Esophagus (tissue), 2 donors: ENCODE data around the gene TMEM138. TPM values are rescaled to one million over a fixed set of nuclear protein-coding genes. Genes with fewer than 3 reads are reported as not detected.

Experiments used
- H3K27ac ChIP-seq, 2 donors: one replicate each; pipeline ENCODE4 v1.5.1; 2013; ENCODE audit warnings: low read depth in 2 of 2, mild to moderate bottlenecking in 2 of 2, inconsistent platforms in 1 of 2, low read length in 1 of 2, moderate library complexity in 1 of 2
- H3K27me3 ChIP-seq, 2 donors: one replicate each; pipeline ENCODE4 v1.6.1; 2013; ENCODE audit warnings: low read length in 2 of 2, control low read depth in 1 of 2, mild to moderate bottlenecking in 1 of 2; ENCODE audit not compliant: insufficient read depth in 2 of 2, control insufficient read depth in 1 of 2
- H3K36me3 ChIP-seq, 2 donors: one replicate each; pipeline ENCODE4 v1.6.1; 2013; ENCODE audit warnings: low read length in 1 of 2; ENCODE audit not compliant: control insufficient read depth in 2 of 2, insufficient read depth in 2 of 2
- H3K4me1 ChIP-seq, 2 donors: one replicate each; pipeline ENCODE4 v1.6.1; 2013; ENCODE audit warnings: low read length in 1 of 2; ENCODE audit not compliant: control insufficient read depth in 2 of 2, insufficient read depth in 2 of 2
- H3K4me3 ChIP-seq, 2 donors: one replicate each; pipeline ENCODE4 v1.5.1; 2013; ENCODE audit warnings: low read length in 2 of 2, mild to moderate bottlenecking in 2 of 2, low read depth in 1 of 2, moderate library complexity in 1 of 2
- H3K9me3 ChIP-seq, 2 donors: one replicate each; pipeline ENCODE4 v1.6.1; 2013; ENCODE audit warnings: mild to moderate bottlenecking in 2 of 2, low read depth in 1 of 2, low read length in 1 of 2, moderate library complexity in 1 of 2; ENCODE audit not compliant: control insufficient read depth in 2 of 2, insufficient read depth in 1 of 2
- WGBS, 2 donors: extraction: QIAGEN DNeasy Blood & Tissue Kit; methylation state at CpG; one replicate each; pipeline ENCODE4 v1.1.7; 2013; 5-methylcytosine and 5-hydroxymethylcytosine counted together
- polyA plus RNA-seq, 2 donors: library from polyadenylated mRNA; stranded (reverse); fragments of 200-250 nt; gene quantifications; one replicate each; pipeline ENCODE4 v1.2.3, GENCODE V29; 2013
- donor health status: healthy with polysubstance abuse.
- donor health status: Bipolar disorder and iron deficiency.

TMEM138 gene
- polyA plus RNA-seq, 2 donors: 24.4 to 32.9 TPM

- H3K9me3 ChIP-seq: no peaks in the 10 kb centered on the region
- peaks cover 37 to 42% of the 10 kb centered on the region in 2 donors for H3K36me3 ChIP-seq
- no peaks in the 10 kb centered on the region for H3K27me3 ChIP-seq
- H3K4me3 ChIP-seq: no peak overlapping the region
- H3K27ac ChIP-seq: no peak overlapping the region
- no peaks in the 10 kb centered on the region for H3K4me1 ChIP-seq
- 83 to 96% methylated on average over 6 of the region's 6 CpGs for WGBS, 2 donors
Measured at GRCh38 chr11:61415381-61415780, 53.2 kb downstream of the TMEM138 start.

DNA sequence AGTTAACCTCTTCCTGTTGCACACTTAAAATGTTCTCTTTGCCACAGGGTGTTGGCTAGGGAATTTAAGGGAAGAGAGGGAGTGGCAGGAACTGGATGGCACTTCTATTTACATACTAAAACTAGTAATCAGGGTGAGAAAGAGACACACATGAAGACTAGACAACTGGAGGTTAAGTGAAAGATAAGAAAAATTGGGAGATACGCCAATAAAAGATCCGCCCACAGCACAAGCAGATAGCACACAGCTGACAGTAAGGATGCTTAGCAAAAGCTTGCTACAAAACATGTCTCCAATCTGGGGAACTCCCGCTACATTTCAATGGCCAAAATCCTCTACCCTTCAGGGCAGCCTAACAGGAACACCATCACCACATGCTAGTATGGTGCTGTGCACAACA is 54.8 kb downstream of the TMEM138 start:
- WGBS, 2 donors: 78 to 86% methylated on average over 3 of the region's 3 CpGs
- Histone ChIP-seq H3K36me3 (peaks cover 25 to 40% of the 10 kb centered on the region in 2 donors), H3K9me3 (no peaks in the 10 kb centered on the region), H3K4me1 (no peaks in the 10 kb centered on the region), H3K27ac (peak overlapping the region in 1 of 2 donors; percentile 18), H3K27me3 (no peaks in the 10 kb centered on the region), H3K4me3 (no peak overlapping the region)

GRCh38 chr11:61417670-61418069 is 55.5 kb downstream of the TMEM138 start:
- 57 to 60% methylated on average over 2 of the region's 2 CpGs for WGBS, 2 donors

DNA sequence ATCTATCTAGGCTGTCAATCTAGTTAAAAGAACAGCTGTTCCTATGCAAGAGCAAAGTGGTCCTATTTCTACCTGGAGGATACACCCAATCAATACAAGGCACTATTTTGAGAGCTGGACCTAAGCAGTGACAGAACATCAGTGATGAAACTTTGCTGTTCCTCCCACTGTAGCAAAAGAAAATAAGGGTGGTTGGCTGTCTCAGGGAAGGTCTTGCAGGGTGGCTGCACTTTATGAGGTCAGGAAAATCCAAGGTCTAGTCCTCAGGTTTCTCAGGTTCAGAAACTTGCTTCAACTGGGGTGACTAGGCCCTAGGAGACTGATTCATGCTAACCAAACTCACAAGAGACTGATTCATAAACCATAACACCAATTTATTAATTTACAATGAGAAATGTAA is 56.0 kb downstream of the TMEM138 start:
- no peaks in the 10 kb centered on the region for H3K27me3 ChIP-seq
- H3K4me1 ChIP-seq: no peaks in the 10 kb centered on the region
- H3K4me3 ChIP-seq: no peak overlapping the region
- H3K36me3 ChIP-seq: peaks cover 25 to 40% of the 10 kb centered on the region in 2 donors
- no peak overlapping the region for H3K27ac ChIP-seq
- H3K9me3 ChIP-seq: no peaks in the 10 kb centered on the region

More at GRCh38 chr11:61417670-61418069, 55.5 kb downstream of the TMEM138 start:
- Histone ChIP-seq H3K4me1 (no peaks in the 10 kb centered on the region), H3K27me3 (no peaks in the 10 kb centered on the region), H3K36me3 (peaks cover 25 to 40% of the 10 kb centered on the region in 2 donors), H3K4me3 (no peak overlapping the region), H3K27ac (no peak overlapping the region), H3K9me3 (no peaks in the 10 kb centered on the region)

Other genes with a start within 250 kb of the TMEM138 start
- gene VPS37C, start 200.9 kb upstream of the TMEM138 start, polyA plus RNA-seq: 10 to 100 TPM; 14.7 to 18.6 TPM
- 10 to 100 TPM in 1 of 2 donors, 1 to 10 TPM in 1; 1.9 to 27.7 TPM for gene PGA3, start 158.9 kb upstream of the TMEM138 start, polyA plus RNA-seq
- 1 to 10 TPM; 1.0 to 9.5 TPM for gene PGA4, start 140.0 kb upstream of the TMEM138 start, polyA plus RNA-seq
- 1 to 10 TPM in 1 of 2 donors, under 1 TPM in 1; 0.11 to 3.2 TPM for gene PGA5, start 121.2 kb upstream of the TMEM138 start, polyA plus RNA-seq
- gene VWCE, start 67.1 kb upstream of the TMEM138 start, polyA plus RNA-seq: under 1 TPM; 0.34 to 0.61 TPM
- gene DDB1, start 29.3 kb upstream of the TMEM138 start, polyA plus RNA-seq: 10 to 100 TPM; 51.3 to 78.7 TPM
- gene TKFC, start 29.1 kb upstream of the TMEM138 start, polyA plus RNA-seq: 10 to 100 TPM; 23.9 to 42.5 TPM
- 10 to 100 TPM; 11.4 to 20.4 TPM for gene CYB561A3, start 492 bp upstream of the TMEM138 start, polyA plus RNA-seq
- 10 to 100 TPM in 1 of 2 donors, 1 to 10 TPM in 1; 7.7 to 10.3 TPM for gene TMEM216, start 30.2 kb downstream of the TMEM138 start, polyA plus RNA-seq
- gene CPSF7, start 67.6 kb downstream of the TMEM138 start, polyA plus RNA-seq: 10 to 100 TPM; 32.7 to 43.1 TPM
- gene SDHAF2, start 67.8 kb downstream of the TMEM138 start, polyA plus RNA-seq: 10 to 100 TPM; 25.4 to 33.3 TPM
- gene LRRC10B, start 146.4 kb downstream of the TMEM138 start, polyA plus RNA-seq: under 1 TPM; 0.04 to 0.19 TPM
- 1 to 10 TPM; 1.3 to 2.2 TPM for gene SYT7, start 218.7 kb downstream of the TMEM138 start, polyA plus RNA-seq